Embryonic facial prominence (tissue), 1 donor: ENCODE data around the gene MSLN.
A peak's percentile ranks its signal among the peaks of the same experiment; 100 is the strongest.
"Not testable (repeated sequence)": the region's sequence is repeated elsewhere in the genome, so short reads cannot be mapped to it uniquely, and the experiment has no call there.

Source experiments
- DNase-seq: peaks from one replicate; pipeline ENCODE4 v3.0.0-alpha.2; 2016; ENCODE audit errors: extremely low spot score

The MSLN gene

DNA sequence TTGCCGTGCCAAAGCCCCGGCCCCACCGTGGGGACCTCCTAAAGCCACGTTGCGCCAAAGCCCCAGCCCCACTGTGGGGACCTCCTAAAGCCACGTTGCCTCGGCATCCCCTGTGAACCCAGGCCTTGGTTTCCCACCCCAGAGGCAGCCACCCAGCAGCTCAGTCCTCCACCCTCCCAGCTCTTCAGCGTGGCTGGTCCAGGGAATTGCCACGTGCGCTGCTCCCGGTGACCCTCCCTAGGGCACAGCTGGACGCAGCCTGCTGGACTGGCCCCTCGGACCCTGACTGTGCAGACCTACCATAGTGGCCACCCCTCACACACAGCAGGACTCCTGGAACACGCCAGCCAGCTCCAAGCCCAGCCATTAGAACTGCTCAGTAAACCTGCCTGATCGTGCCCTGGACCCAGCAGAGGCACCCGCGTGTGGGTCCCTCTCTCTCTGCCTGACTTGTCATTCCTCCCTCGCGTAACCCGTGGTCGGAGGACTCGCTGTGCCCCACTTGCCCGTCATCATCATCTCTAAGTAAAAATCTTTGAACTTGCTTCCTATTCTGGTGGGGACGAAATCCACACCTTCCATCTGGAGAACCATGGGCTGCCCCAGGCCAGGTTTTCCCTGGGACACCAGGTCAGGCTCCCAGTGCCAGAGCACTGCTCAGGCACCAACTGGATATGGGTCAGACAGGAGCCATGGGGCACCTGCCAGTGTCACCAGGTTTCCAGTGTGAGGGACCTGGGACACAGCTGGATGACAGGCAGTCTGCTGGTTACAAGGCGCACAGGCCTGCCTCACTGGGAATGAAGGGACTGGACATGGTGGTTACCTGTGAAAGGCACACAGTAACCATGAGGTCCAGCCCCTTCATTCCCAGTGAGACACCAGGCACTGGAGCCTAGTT, 25.3 kb upstream of the MSLN start:
- DNase-seq: no peak

DNA sequence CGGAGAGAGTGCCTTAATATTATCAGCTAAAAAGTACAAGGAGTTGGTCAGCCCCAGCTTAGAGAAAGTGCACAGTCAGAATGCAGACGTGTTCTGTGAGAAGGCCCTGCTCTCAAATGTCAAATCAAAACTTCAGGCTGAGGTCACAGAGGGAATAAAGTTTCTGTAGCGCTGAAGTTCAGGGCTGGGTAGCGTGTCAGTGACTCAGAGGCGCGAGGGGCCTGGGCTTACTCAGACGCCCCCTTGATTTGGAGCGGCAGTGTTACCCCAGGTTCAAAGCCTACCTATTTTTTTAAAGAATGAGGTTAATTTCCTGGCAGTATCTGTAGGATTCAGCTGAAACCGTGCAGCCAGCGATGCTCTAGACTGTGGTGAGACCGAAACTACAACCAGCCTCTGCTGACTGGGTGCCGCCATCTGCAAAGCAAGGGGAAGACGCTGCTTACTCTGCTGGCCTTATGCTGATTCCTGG, 24.5 kb upstream of the MSLN start:
- no peak for DNase-seq

DNA sequence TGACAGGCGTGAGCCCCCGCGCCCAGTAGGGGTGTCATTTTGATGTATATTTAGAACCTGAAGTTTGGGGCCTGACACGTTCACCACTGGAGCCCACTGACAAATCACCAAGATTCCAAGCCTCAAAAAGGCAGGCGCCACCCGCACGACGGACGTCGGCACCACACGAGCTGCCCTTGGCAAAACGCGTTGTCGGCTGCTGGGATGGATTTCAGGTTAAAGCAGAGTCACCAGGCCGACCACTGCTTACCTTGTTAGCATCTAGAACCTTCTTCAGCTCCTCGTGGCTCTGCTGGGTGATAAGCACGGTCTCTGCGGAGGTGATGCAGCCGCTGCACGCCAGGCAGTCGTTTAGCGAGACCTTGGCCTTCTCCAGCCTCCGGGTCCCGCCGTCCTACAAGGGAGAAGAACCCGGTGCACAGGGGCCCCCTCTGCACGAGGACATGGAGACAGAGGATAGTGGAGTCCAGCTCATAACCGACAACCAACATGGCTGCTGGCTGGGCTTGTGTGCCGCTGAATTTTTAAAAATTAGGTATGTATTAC, 23.5 kb upstream of the MSLN start:
- DNase-seq: no peak

- DNase-seq: no peak
These were observed 20.7 kb upstream of the MSLN start for GRCh38 chr16:739560-740458.

DNA sequence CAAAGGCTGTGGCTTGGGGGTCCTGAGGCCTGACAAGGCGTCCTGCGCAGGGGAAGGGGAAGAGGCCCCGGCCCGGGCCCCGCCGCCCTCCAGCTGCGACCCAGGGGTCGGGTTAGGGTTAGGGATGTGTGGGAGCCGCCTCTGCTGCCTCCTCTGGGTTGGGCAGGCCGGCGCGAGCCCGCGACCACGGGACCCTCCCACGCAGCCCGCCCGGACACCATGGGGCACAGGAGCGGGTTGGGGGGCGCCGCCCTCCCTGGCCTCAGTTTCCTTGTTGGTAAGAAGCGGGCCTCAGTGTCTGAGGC, 20.1 kb upstream of the MSLN start:
- no peak for DNase-seq

GRCh38 chr16:740764-741505, 19.6 kb upstream of the MSLN start, which contains the start of gene CIAO3:
Gene CIAO3 (minus strand): TSS chr16:740997. CDS start chr16:740985, 12 bp downstream.
- DNase-seq: peak; percentile 80

- DNase-seq: no peak
These were observed 18.4 kb upstream of the MSLN start for GRCh38 chr16:741986-742629.

DNA sequence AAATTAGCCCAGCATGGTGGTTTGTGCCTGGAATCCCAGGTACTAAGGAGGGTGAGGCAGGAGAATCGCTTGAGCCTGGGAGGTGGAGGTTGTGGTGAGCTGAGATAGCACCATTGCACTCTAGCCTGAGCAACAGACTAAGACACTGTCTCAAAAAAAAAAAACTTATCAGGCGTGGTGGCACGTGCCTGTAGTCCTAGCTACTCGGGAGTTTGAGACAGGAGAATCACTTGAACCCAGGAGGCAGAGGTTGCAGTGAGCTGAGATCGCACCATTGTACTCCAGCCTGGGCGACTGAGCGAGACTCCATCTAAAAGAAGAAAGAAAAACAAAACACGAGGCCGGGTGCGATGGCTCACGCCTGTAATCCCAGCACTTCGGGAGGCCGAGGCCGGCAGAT, 17.6 kb upstream of the MSLN start:
- DNase-seq: not testable (repeated sequence)

DNA sequence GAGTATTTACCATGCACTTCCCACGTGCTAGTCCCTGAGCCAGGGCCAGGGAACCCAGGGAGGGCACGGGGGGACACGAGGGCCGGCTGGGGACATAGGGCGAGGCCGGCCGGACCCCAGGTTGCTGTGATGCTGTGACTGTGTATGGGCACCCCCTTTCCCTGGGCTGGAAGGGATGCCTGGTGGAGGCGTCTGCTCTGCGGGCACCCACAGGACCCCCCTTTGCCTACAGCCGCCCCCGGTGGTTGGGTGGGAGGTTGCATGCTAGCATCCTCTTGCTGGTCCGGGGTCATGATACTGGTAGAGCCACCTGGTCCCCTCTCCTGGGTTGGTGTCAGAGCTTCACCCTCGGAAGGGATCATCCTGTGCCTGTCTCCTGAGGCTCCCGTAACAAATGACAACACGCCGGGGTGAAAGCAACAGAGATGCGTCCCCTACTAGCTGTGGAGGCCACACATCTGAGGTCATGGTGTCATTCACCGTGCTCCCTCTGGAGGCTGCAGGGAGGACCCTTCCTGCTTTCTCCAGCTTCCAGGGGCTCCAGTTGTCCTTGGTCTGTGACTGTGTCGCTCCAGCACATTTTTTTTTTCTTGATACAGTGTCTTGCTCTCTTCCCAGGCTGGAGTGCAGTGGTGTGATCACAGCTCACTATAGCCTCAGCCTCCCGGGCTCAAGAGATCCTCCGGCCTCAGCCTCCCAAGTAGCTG, 16.6 kb upstream of the MSLN start:
- no peak for DNase-seq

DNA sequence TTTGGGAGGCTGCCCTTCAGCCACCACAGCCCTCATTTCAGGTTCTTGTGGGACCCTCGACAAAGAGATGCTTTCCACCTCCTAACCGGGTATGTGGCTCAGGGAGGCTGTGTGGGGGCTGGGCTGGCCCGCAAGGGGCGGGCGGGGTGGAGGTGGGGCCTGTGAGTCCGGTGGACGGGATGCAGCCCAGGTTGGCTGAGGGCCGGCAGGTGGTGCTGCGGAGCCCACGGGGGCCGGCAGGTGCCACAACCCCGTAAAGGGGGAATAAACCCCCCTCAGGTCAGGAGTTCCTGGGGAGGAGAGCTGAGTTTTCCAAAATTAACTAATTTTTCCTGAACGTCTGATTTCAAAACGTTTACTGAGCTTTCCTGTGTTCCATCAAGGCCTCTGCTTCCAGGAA, 14.8 kb upstream of the MSLN start:
- no peak for DNase-seq

DNA sequence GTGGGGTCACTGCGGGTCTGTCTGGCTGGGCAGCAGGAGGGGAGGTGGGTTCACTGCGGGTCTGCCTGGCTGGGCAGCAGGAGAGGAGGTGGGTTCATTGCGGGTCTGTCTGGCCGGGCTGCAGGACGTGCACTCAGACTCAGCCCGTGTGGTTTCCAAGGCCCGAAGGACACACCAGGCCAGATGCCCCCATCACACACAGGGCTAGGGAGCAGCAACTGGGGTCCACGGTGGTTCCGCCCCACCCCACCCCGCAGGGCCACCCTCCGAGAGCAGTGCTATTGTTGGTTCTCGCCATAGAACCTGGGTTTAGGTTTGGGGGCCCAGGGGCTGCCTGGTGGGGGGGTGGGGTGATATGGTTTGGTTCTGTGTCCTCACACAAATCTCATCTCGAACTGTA, 13.9 kb upstream of the MSLN start:
- DNase-seq: no peak

DNA sequence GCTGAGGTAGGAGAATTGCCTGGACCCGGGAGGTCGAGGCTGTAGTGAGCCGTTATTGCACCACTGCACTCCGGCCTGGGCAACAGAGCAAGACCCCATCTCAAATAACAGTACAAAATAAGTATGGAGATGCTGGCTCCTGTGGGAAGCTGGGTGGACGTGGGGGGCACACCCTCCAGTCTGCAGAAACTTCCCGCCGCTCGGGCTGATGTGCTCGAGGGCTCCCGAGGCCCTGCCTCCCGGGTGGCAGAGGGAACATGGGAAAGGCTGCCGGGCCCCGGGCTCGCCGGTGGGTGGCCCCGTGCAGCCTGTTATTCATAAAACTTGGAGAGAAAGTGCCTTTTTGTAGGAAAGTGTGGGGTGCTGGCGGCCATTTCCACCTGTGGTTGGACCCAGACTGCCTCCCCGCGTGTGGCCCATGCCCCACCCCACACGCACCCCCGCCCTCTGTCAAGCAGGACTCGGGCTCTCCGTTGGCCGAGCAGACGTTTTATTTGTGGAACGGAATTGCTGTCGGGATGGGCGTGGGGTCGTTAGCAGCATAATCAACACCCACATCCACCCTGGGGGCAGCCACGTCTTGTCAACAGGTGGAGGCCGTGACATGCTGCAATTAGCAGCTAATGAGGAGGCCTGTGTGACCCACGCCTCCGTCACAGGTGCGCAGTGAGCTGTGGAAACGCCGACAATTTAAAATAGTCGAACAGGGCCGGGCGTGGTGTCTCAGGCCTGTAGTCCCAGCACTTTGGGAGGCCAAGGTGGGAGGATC, 12.4 kb upstream of the MSLN start:
- DNase-seq: no peak

GRCh38 chr16:749010-749409, 11.5 kb upstream of the MSLN start:
- DNase-seq: no peak

DNA sequence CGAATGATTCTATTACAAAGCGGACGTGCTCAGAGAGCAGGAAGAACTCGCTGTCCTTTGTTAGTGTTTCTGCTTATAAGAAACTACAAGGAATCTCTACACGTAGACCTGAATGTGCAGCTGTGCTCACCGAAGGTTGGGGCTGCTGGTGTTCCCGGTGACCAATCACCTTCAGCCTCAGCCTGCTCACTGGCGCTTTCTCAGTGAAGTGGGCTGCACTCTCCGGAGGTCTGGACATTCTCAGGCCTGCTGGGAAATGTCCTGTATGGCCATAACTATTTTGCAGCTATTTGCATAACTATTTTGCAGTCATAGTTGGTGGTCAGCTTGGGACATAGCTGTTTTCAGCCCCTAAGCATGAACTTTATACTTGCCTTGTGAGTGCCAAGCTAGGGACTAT, 10.0 kb upstream of the MSLN start:
- DNase-seq: no peak

DNA sequence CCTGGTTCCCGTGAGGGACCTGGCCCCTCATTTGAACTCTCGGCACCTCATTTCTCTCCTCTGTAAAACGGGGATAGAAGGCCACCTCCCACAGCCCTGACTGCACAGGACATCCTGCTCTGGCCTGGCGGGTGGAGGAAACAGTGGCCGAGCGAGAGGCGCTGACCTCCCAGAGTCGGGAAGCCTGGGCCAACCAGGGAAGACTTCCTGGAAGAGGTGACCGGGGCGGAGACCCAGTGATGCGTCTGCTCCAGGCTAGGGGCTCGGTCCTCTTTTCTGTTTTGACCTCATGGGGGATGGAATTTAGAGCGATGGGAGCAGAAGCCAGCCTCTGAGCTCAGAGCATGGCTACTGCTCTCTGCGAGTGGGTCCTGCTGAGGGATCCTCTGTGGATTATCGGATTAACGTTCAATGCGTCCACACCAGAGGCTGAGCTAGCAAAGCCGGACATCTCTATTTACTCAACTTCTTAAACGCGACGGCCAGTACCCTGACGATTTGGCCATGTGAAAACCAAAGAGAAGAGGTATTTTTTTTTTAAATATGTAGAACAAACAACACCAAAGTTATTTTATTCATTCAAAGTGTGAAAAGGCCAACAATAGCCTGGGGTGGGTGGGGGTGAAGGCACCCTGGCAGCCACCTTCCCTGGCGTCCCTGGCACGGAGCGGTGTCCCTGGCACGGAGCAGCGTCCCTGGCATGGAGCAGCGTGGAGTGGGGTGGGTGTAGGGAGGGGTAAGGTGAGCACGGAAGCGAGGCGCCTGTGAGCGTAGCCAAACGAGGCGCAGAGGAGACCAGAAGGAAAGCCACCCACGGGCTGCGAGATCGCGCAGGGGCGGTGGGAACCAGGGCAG, 9.2 kb upstream of the MSLN start:
- no peak for DNase-seq

- DNase-seq: no peak
These were observed 8.6 kb upstream of the MSLN start for GRCh38 chr16:752007-752312.

DNA sequence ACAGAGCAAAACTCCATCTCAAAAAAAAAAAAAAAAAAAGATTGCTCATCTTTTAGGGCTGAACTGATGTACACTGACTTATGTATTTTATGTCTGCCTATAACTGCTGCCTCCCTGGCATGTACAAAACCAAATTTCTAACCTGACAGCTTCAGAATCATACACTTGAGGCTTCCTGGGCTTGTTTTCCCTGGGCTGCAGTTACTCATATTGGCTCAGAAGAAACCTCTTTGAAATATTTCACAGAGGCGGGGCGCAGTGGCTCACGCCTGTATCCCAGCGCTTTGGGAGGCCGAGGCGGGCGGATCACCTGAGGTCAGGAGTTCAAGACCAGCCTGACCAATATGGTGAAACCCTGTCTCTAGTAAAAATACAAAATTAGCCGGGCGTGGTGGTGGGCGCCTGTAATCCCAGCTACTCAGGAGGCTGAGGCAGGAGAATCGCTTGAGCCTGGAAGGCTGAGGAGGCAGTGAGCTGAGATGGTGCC, 6.4 kb upstream of the MSLN start:
- DNase-seq: not testable (repeated sequence)

GRCh38 chr16:754656-755055, 5.9 kb upstream of the MSLN start:
- DNase-seq: no peak

DNA sequence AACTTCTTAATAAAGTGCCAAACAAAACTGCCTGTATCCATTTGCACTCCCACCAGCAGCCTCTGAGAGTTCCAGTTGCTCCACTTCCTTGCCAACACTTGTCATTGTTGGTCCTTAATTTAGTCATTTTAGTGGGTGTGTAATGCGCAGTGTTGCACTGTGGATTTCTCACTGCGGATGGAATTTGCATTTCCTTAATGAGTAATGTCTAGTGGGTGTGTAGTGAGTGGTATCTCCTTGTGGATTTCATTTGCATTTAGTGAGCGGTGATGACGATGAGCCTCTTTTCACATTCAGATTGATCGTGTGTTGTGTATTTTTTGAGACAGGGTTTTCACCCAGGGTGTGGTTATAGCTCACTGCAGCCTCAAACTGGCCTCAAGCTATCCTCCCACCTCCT, 4.1 kb upstream of the MSLN start:
- no peak for DNase-seq
